Measurements from ENCODE around the gene RIC3.

DNA sequence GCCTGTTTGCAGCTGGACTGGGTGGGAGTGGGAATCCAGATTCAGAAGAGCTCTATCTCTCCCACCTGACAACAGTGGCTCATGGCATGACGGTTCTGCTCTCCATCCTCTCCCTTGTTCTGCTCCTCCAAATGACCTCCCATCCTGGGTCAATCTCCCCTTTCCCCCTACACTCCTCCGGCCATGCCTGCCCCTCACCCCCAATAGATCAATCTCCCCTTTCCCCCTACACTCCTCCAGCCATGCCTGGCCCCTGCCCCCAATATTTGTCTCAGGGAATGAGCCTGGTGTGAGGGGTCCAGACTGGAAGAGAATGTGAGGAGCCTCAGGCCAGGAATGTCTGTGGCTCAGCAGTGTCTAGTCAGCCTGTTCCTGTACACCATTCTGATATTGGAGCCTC, 30.9 kb upstream of the RIC3 start:
- TF ChIP-seq, protein P1, sequence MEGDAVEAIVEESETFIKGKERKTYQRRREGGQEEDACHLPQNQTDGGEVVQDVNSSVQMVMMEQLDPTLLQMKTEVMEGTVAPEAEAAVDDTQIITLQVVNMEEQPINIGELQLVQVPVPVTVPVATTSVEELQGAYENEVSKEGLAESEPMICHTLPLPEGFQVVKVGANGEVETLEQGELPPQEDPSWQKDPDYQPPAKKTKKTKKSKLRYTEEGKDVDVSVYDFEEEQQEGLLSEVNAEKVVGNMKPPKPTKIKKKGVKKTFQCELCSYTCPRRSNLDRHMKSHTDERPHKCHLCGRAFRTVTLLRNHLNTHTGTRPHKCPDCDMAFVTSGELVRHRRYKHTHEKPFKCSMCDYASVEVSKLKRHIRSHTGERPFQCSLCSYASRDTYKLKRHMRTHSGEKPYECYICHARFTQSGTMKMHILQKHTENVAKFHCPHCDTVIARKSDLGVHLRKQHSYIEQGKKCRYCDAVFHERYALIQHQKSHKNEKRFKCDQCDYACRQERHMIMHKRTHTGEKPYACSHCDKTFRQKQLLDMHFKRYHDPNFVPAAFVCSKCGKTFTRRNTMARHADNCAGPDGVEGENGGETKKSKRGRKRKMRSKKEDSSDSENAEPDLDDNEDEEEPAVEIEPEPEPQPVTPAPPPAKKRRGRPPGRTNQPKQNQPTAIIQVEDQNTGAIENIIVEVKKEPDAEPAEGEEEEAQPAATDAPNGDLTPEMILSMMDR (IDR thresholded peaks at IDR 0.05; ENCODE audit: insufficient read depth, low read length, poor library complexity, severe bottlenecking) = no peak
- no peak for TF ChIP-seq EZH2phosphoT487 (conservative IDR thresholded peaks at IDR 0.05; ENCODE audit: low read length)
